NCI-H1048 (cell line): ENCODE measurements around the gene SLC4A5.
"Not testable (repeated sequence)": the region's sequence is repeated elsewhere in the genome, so short reads cannot be mapped to it uniquely, and the experiment has no call there.

ENCODE experiments used
- DNase-seq: peaks from one replicate; lab custom pipeline; 2025; lab: John Stamatoyannopoulos, UW

SLC4A5 gene

DNA sequence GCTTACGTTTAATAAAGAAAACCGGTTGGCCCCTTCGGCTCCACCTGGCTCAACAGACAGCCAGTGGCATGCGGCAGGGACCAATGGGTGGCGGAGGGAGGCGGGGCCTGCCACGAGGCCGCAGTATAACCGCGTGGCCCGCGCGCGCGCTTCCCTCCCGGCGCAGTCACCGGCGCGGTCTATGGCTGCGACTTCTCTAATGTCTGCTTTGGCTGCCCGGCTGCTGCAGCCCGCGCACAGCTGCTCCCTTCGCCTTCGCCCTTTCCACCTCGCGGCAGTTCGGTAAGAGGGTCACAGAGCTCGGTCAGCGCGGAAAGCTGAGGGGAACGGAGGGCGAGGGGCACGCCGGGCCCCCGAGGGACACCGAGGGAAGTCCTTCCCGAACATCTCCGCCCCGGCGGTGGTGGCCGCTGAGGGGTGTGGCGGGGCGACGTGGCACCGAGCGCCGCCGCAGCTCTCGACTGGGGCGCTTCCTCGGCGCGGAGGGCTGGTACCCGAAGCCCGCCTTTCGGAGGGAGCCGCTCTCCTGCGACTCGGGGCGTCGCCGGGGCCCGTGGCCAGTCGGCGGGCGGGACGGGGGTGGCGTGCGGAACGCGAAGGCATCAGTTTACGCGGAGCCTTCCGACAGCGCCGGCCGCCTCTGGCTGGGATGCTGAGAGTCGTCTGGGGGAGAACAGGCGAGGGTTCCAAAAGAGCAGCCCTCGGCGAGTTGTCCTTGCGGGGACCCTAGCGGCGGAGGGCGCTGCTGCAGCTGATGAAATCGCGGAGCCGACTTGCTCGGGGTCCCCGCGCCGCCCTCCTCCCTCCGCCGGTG lies 144.5 kb downstream of the SLC4A5 start, which contains the start of gene MTHFD2:
Gene MTHFD2, plus strand, starts transcription at position 155 of the 814 bp plus-strand sequence. Its CDS starts 27 bp downstream, at position 182.
- peak; percentile 98 for DNase-seq

DNA sequence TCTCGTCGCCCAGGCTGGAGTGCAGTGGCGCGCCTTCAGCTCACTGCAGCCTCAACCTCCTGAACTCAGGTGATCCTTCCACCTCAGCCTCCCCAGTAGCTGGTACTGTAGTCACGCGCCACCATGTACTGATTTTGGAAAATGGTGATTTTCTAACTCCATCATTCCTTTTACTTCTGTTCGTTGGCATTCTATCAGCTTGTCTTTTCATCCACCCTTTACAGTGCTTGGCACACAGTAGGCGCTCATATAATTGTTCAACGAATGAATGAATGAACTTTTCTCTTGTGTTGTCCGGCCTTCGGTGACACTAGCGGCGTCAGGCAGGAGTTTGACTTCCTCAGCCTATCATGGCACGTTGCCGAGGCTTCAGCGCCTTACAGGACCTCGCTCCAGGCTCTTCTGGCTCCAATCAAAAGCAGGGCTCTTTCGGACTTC lies 145.2 kb downstream of the SLC4A5 start:
- DNase-seq: no peak

DNA sequence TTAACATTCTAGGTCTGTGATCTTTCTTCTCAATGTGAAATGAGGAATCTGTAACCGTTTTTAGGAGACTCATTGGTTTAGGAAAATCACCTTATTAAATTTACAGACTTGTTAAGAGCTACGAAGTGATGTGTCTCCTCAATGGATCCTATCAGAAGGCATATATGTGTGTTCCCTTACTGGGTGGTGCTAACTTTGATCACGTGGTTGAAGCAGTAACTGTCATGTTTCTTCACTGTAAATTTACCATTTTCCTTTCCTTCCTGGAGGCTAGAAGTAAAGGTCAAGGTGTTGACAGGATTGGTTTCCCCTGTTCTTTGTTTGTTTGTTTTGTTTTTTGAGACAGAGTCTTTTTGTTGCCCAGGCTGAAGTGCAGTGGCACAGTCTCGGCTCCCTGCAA lies 146.2 kb downstream of the SLC4A5 start:
- DNase-seq: no peak

DNA sequence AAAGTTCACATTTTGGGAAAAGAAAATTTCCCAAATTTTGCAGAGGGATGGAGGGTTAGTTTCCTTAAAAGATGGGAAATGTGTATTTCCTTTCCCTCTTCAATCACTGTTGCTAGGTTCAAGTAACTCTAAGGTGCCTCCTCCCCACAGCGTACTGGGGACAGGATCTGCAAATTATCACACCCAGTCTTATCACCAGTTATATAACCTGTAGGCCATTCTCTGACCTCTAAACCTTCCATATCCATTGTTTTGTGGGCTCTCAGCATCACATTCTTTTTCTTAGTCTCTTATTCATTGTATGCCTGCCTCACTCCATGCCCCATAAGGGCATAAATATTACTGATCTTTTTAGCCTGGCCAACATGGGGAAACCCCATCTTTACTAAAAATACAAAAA lies 148.4 kb downstream of the SLC4A5 start:
- no peak for DNase-seq

DNA sequence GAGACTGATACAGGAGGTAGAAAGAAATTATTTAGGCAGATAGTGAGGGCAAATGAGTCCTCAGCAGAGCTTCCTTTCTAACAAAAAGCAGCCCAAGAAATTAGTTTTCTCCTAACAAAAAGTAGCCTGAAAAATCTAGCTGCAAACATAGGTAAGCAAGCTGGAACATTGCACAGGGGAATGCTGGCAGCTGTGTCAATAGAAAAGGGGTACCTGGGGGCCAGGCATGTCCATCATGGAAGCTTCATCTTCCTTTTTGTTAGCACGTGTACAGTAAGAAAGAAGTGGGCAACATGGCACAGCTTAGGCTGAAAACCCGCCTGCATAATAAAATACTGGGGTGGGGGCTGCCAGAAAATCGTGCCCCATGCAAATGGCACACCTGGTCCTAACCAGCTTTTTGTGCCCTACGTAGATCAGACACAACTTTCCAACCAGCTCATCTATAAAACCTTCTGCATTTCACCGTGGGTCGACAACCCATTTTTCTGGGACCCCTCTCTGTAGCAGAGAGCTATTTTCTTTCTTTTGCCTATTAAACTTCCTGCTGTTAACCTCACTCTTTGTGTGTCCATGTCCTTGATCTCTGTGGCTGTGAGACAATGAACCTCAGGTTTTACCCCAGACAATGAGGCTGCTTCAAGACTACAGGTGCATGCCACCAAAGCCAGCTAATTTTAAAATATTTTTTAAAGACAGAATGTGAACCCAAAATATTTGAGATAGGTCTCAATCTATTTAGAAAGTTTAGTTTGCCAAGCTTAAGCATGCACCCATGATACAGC lies 151.4 kb downstream of the SLC4A5 start:
- no peak for DNase-seq

DNA sequence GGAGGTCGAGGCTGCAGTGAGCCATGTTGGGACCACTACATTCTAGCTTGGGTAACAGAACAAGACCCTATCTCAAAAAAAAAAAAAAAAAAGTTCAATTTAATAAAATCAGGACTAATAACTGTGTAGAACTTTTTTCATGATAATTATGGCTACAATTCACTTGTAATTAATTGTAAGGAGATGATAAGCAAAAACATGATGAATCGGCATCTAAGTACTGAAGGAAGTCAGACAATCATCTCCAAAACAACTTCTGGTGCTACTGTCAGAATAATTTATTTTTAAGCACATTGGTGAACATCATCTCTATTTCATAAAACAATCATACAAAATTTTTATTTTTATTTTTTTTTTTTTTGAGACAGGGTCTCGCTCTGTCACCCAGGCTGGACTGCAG lies 154.5 kb downstream of the SLC4A5 start:
- DNase-seq: no peak

DNA sequence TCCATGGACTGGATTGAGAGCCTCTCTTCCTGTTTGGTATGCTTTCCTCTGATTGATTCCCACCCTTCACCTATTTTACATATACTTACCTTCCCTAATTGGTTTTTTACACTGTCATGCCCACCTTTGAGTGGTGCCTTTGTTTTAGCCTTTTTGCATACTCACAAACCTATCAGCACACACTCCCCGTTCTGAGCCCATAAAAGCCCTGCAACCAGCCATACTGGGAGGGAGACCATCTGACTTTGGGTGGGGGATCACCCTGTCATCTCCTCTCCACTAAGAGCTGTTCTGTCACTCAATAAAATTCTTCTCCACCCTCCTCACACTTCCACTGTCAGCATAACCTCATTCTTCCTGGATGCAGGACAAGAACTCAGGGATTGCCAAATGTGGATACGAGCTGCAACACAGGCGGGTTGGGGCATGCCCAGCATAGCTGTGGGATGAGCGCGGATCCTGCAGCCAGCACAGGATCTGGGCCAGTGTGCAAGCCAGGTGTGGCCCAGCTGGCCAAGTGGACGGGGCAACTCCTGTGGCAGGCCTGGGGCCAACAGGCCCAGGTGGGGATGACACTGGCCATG lies 155.1 kb downstream of the SLC4A5 start:
- no peak for DNase-seq

DNA sequence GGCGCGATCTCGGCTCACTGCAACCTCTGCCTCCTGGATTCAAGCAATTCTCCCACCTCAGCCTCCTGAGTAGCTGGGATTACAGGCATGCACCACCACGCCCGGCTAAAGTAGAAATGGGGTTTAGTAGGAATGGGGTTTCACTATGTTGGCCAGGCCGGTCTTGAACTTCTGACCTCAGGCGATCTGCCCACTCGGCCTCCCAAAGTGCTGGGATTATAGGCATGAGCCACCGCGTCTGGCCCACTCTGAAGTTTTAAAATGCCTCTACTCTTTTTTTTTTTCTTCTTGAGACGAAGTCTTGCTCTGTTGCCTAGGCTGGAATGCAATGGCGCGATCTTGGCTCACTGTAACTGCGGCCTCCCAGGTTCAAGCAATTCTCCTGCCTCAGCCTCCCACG lies 156.5 kb downstream of the SLC4A5 start:
- not testable (repeated sequence) for DNase-seq

DNA sequence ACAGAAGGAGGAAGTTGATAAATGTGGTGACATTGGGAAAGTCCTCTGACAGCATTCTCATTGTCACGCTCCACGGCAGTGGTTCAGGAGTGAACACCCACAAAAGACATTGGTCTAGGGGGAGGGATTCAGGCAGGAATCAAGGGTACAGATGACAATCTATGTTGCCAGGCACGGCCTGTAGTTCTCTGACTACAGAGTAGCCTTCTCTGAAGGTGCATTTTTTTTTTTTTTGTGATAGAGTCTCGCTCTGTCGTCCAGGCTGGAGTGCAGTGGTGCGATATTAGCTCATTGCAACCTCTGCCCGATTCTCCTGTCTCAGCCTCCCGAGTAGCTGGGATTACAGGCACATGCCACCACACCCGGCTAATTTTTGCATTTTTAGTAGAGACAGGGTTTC lies 157.2 kb downstream of the SLC4A5 start:
- DNase-seq: no peak

DNA sequence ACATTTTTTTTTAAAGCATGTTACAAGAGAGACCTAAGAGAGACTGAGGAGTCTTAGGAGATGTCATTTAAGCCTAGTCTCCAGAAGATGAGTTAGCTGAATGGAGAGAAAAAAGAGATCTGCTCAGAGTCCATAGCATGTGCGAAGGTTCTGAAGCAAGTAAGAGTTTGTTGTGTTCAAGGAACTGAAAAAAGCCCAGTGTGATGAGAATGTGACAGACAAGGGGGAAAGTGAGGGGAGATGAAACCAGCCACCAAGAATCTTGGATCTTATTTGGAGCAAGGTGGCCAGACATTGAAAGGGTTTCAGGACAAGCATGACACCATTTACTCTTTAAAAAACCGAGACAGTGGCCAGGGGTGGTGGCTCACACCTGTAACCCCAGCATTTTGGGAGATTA lies 159.3 kb downstream of the SLC4A5 start:
- no peak for DNase-seq

DNA sequence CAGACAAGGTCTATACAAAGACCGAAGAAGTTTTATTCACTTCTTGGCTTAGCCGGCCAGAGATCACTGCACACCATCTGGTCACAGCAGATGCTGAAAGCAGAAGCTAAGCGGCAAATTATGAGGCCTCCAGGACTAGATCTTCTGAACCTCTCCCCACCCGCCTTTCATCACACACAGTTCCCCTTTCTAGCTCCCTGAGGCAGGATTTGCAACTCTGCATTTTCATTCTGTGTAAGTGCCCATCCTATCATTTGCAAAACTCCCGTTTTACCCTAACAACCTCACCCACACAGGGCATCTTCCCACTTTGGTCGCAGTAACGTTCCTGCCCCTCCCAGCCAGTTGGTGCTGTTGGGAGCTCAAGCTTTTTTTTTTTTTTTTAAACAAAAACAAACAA lies 161.5 kb downstream of the SLC4A5 start:
- no peak for DNase-seq

DNA sequence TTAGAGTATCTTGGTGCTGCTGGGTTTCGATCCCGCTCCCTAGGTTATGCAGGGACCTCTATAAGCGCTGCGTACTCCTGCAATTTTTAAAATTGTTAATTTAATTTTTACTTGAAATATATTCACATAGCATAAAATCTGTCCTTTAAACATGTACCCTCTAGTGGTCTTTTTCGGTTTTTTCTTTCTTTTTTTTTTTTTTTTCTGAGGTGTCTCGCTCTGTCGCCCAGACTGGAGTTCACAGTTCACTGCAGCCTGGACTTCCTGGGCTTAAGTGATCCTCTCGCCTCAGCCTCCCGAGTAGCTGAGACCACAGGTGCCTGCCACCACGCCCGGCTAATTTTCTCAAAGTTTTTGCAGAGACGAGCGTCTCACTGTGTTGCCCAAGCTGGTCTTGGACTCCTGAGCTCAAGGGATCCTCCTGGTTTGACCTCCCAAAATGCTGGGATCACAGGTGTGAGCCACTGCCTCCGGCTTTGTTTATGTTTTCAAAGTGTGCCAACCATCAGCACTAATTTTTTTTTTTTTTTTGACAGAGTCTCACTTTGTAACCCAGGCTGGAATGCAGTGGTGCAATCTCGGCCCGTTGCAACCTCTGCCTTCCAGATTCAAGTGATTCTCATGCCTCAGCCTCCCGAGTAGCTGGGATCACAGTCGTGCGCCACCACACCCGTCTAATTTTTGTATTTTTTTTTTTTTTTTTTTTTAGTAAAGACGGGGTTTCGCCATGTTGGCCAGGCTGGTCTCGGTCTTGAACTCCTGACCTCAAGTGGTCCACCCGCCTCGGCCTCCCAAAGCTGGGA lies 164.0 kb downstream of the SLC4A5 start:
- no peak for DNase-seq

DNA sequence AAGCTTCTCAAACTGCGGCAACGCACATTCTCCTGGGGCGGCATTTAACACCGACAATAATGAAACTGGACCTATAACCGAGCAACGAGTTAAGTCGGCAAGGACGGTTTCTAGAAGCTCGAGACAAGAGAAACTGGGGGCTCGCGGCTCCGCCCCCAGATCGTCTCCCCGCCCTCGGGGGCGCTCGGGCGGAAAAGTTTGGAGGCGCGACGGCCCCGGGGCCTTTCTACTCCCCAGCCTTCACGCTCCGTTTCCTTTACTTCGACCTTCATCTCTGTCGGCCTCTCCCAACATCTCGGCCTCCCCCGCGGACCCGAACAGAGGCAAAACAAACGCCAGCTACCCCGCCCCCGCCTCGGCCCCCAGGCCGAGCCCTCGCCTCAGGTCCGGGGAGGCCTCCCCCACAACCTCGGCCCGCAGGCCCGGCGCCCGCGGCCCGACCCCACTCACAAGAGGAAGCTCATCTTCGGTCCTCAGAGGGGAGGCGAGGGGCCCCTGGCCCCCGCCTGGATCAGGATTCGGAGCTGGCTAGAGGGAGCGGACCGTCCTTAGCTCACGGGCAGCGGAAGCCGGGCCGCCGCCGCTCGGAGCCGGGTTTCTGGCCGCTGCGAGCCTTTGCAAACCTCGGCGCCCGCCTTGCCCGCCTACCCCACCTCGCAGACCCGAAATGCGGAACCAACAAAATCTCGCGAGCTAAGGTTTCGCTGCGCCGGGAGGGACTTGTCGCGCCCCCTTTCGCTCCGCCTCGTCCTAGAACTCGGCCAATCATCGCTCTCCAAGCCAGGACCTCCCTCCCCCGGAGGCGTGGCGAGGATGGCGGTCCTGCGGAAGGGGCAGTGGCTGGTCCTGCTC lies 164.8 kb downstream of the SLC4A5 start, which contains the start of gene MOB1A:
Gene MOB1A, minus strand, starts transcription at position 669 of the 852 bp plus-strand sequence. Its CDS starts 205 bp downstream, at position 464.
- peak; percentile 95 for DNase-seq

DNA sequence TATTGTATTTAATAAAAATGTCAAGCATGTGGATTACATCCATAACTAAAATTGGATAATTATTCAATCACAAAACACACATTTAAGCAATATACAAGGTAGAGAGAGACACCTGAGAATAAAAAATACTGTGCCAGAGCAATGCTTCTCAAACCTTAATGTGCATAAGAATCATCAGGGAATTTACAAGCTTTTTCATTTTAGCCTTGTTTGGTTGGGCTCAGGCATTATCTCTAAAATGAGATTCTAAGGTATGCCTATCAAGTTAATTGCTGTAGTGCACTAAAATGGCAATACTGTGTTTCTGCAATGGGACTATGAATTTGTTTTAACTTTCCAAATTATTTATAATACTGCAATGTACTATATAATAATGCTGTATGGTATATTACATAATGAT lies 165.5 kb downstream of the SLC4A5 start:
- no peak for DNase-seq

DNA sequence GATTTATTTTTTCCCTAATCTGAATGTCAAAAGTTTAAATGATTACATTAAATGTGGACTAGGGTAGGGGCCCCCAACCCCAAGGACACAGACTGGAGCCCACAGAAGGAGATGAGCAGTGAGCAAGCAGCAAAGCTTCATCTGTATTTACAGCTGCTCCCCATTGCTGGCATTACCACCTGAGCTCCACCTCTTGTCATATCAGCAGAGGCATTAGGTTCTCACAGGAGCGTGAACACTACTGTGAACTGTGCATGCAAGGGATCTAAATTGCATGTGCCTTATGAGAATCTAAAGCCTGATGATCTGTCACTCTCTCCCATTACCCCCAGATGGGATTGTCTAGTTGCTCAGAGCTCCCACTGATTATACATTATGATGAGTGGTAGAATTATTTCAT lies 168.3 kb downstream of the SLC4A5 start:
- DNase-seq: no peak

DNA sequence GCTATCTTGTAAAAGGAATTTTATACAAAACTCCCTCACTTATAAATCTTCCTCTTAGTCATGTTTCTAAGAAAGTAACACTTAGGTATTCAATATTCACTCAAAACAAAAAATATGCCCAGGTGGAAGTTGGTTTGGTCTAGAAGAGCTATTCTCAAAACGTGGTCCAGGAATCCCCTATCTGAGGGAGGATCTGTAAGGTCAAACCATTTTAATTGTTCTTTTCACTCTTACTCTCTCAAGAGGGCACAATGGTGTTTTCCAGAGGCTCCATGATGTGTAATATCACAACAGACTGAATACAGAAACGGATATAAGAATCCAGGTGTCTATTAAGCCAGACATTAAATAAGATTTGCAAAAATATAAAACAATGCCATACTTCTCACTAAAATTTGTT lies 174.5 kb downstream of the SLC4A5 start:
- no peak for DNase-seq
